HL-60 (cell line): ENCODE data around the gene LARP6.

Experiments used
- DNase-seq, 2 experiments: peaks; one replicate each; pipeline ENCODE4 v3.0.0-alpha.2; 2010 to 2020; ENCODE audit warnings: low read depth in 1 of 2, low spot score in 1 of 2
- H3K27ac ChIP-seq: fragments of 250-450 bp; sonication (Bioruptor Pico); replicated peaks from 2 replicates; pipeline ENCODE4 v1.5.1; 2020; ENCODE audit warnings: mild to moderate bottlenecking, moderate library complexity
- H3K27me3 ChIP-seq: fragments of 250-450 bp; sonication (Bioruptor Pico); 2 replicates; pipeline ENCODE4 v1.5.1; 2021; ENCODE audit warnings: mild to moderate bottlenecking, moderate library complexity; ENCODE audit not compliant: insufficient read depth, poor library complexity, severe bottlenecking
- H3K4me3 ChIP-seq: replicated peaks from 2 replicates; pipeline ENCODE4 v1.5.1; 2011; ENCODE audit warnings: mild to moderate bottlenecking, control low read depth, low read length; ENCODE audit not compliant: insufficient read depth
- GABPA ChIP-seq: IDR thresholded peaks from 2 replicates; pipeline ENCODE4 v1.6.1; 2012; ENCODE audit warnings: low read depth
- POLR2AphosphoS5 ChIP-seq: IDR thresholded peaks from 2 replicates; pipeline ENCODE4 v1.6.1; 2012; ENCODE audit warnings: low read depth
- SPI1 ChIP-seq: IDR thresholded peaks from 2 replicates; pipeline ENCODE4 v1.6.1; 2012; ENCODE audit warnings: low read depth, mild to moderate bottlenecking, borderline replicate concordance
- TF ChIP-seq, protein P1 (sequence below): IDR thresholded peaks from 2 replicates; pipeline ENCODE4 v1.6.1; 2012; ENCODE audit warnings: low read depth; ENCODE audit not compliant: insufficient replicate concordance
- TF ChIP-seq, protein P2 (sequence below): IDR thresholded peaks from one replicate; pipeline ENCODE4 v1.5.1; 2011; ENCODE audit warnings: low read length, control low read depth, inconsistent platforms; ENCODE audit not compliant: insufficient read depth

The LARP6 gene

DNA sequence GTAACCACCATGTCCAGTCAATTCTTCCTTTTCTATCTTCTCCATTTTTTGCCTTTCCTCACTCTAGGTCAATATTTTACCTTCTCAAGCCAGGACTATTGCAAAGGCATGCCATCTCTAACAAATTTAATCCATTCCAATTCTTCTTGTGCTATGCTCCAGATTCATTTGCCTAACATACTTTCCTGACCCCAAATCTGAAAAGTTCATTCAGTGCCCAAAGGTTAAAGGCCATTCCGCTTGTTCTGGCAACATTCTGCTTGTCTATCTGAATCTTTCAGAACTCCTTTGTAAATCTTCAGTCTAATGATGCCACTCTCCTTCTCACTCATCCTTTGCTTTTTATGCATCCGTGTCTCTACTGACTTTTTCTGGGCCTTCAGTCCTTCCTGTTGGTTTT, 22.7 kb upstream of the LARP6 start:
- TF ChIP-seq SPI1 (no peak), POLR2AphosphoS5 (no peak), GABPA (no peak)
- TF ChIP-seq, protein P1, sequence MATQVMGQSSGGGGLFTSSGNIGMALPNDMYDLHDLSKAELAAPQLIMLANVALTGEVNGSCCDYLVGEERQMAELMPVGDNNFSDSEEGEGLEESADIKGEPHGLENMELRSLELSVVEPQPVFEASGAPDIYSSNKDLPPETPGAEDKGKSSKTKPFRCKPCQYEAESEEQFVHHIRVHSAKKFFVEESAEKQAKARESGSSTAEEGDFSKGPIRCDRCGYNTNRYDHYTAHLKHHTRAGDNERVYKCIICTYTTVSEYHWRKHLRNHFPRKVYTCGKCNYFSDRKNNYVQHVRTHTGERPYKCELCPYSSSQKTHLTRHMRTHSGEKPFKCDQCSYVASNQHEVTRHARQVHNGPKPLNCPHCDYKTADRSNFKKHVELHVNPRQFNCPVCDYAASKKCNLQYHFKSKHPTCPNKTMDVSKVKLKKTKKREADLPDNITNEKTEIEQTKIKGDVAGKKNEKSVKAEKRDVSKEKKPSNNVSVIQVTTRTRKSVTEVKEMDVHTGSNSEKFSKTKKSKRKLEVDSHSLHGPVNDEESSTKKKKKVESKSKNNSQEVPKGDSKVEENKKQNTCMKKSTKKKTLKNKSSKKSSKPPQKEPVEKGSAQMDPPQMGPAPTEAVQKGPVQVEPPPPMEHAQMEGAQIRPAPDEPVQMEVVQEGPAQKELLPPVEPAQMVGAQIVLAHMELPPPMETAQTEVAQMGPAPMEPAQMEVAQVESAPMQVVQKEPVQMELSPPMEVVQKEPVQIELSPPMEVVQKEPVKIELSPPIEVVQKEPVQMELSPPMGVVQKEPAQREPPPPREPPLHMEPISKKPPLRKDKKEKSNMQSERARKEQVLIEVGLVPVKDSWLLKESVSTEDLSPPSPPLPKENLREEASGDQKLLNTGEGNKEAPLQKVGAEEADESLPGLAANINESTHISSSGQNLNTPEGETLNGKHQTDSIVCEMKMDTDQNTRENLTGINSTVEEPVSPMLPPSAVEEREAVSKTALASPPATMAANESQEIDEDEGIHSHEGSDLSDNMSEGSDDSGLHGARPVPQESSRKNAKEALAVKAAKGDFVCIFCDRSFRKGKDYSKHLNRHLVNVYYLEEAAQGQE: no peak
- TF ChIP-seq, protein P2, sequence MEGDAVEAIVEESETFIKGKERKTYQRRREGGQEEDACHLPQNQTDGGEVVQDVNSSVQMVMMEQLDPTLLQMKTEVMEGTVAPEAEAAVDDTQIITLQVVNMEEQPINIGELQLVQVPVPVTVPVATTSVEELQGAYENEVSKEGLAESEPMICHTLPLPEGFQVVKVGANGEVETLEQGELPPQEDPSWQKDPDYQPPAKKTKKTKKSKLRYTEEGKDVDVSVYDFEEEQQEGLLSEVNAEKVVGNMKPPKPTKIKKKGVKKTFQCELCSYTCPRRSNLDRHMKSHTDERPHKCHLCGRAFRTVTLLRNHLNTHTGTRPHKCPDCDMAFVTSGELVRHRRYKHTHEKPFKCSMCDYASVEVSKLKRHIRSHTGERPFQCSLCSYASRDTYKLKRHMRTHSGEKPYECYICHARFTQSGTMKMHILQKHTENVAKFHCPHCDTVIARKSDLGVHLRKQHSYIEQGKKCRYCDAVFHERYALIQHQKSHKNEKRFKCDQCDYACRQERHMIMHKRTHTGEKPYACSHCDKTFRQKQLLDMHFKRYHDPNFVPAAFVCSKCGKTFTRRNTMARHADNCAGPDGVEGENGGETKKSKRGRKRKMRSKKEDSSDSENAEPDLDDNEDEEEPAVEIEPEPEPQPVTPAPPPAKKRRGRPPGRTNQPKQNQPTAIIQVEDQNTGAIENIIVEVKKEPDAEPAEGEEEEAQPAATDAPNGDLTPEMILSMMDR: no peak
- Histone ChIP-seq H3K27ac (no peak overlapping the region), H3K27me3 (no peaks in the 10 kb centered on the region), H3K4me3 (no peak overlapping the region)
- no peak for DNase-seq

GRCh38 chr15:70876011-70876410, 22.1 kb upstream of the LARP6 start:
- H3K27ac ChIP-seq: no peak overlapping the region
- no peaks in the 10 kb centered on the region for H3K27me3 ChIP-seq
- DNase-seq: no peak
- H3K4me3 ChIP-seq: no peak overlapping the region
- TF ChIP-seq, protein P2: no peak
- no peak for TF ChIP-seq SPI1
- no peak for TF ChIP-seq GABPA
- no peak for TF ChIP-seq POLR2AphosphoS5
- TF ChIP-seq, protein P1: no peak

GRCh38 chr15:70875001-70875782, 21.2 kb upstream of the LARP6 start:
- H3K27me3 ChIP-seq: no peaks in the 10 kb centered on the region
- TF ChIP-seq GABPA (no peak), SPI1 (no peak), POLR2AphosphoS5 (no peak)
- TF ChIP-seq, protein P1: no peak
- TF ChIP-seq, protein P2: no peak
- no peak for DNase-seq
- no peak overlapping the region for H3K27ac ChIP-seq
- H3K4me3 ChIP-seq: no peak overlapping the region
